Sigmoid colon (tissue), 7 donors: ENCODE data around the gene PTGIS. TPM values are rescaled to one million over a fixed set of nuclear protein-coding genes. Genes with fewer than 3 reads are reported as not detected.

Experiments
- DNase-seq: peaks from one replicate; pipeline ENCODE4 v3.0.0-alpha.2; 2019
- H3K27ac ChIP-seq, 4 donors: fragments of 200-600 bp; sonication (generic); one replicate each; pipeline ENCODE4 v1.5.1; 2016 to 2019; ENCODE audit warnings: mild to moderate bottlenecking in 1 of 4
- H3K27me3 ChIP-seq, 3 donors: fragments of 200-600 bp; sonication (generic); one replicate each; pipeline ENCODE4 v1.5.1; 2019; ENCODE audit warnings: mild to moderate bottlenecking in 1 of 3
- H3K36me3 ChIP-seq, 4 donors: fragments of 200-600 bp; sonication (generic); one replicate each; pipeline ENCODE4 v1.5.1; 2016 to 2019
- H3K4me1 ChIP-seq, 4 donors: fragments of 200-600 bp; sonication (generic); one replicate each; pipeline ENCODE4 v1.5.1; 2017 to 2019
- H3K4me3 ChIP-seq, 4 donors: fragments of 200-600 bp; sonication (generic); one replicate each; pipeline ENCODE4 v1.5.1; 2017 to 2019; ENCODE audit warnings: mild to moderate bottlenecking in 2 of 4, moderate library complexity in 1 of 4
- H3K9me3 ChIP-seq, 4 donors: fragments of 200-600 bp in 3 of 4; sonication (generic) in 3 of 4; one replicate each; pipeline versions ENCODE4 v1.5.1 to v1.6.1; 2013 to 2019
- CTCF ChIP-seq, 4 experiments: fragments of 450-650 bp in 3 of 4; fragments of 200-600 bp in 1 of 4; IDR thresholded peaks; one replicate each; pipeline ENCODE4 v1.5.1; 2016 to 2019; ENCODE audit warnings: antibody characterized with exemption in 4 of 4, mild to moderate bottlenecking in 3 of 4, moderate library complexity in 2 of 4
- EP300 ChIP-seq, 4 donors: sonication (generic); formaldehyde crosslinking; IDR thresholded peaks; one replicate each; pipeline ENCODE4 v1.6.1; 2017; ENCODE audit warnings: antibody characterized with exemption in 4 of 4
- POLR2A ChIP-seq, 2 donors: fragments of 450-650 bp; IDR thresholded peaks; one replicate each; pipeline ENCODE4 v1.6.1; 2016; ENCODE audit warnings: antibody characterized with exemption in 2 of 2, mild to moderate bottlenecking in 2 of 2, moderate library complexity in 2 of 2
- POLR2AphosphoS5 ChIP-seq, 4 donors: sonication (generic); formaldehyde crosslinking; IDR thresholded peaks; one replicate each; pipeline ENCODE4 v1.6.1; 2017; ENCODE audit warnings: antibody characterized with exemption in 4 of 4
- WGBS, 2 donors: extraction: QIAGEN DNeasy Blood & Tissue Kit; methylation state at CpG; one replicate each; pipeline ENCODE4 v1.1.7; 2013; 5-methylcytosine and 5-hydroxymethylcytosine counted together
- intact Hi-C: fragments of 100-400 bp; cut with DNase I; formaldehyde crosslinking; loops from one replicate; pipeline ENCODE4 v1.15.1; 2023
- polyA plus RNA-seq, 3 donors: library from polyadenylated mRNA; stranded (reverse); fragments of 200-250 nt; gene quantifications; one replicate each; pipeline ENCODE4 v1.2.3, GENCODE V29; 2013
- total RNA-seq, 4 donors: library from RNA; depleted of rRNA; stranded (reverse); fragments of >200 nt; gene quantifications; one replicate each; pipeline ENCODE4 v1.1.0, GENCODE V29; 2016
- donor health status: healthy with polysubstance abuse.
- donor health status: Bipolar disorder and iron deficiency.
- donor health status: healthy.

PTGIS gene
- total and polyA plus RNA-seq, 7 donors: 0.46 to 241 (median 55.3) TPM

DNA sequence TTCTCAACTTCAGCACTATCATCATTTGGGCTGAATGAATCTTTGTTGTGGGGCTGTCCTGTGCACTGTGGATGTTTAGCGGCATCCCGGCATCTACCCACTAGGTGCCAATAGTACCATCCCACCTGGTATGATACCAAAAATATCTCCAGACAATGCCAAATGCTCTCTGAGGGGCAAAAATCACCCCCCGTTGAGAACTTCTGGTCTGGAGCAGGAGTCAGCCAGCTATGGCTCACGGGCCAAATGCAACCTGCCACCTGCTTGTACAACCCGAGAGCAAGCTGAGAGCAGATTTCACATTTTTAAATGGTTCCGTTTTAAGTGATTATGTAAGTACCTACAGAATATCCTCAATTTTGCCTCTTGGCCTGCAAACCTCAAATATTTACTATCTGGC lies 112.2 kb downstream of the PTGIS start:
- H3K4me3 ChIP-seq: no peak overlapping the region
- H3K4me1 ChIP-seq: peaks cover 0 to 25% (median 20%) of the 10 kb centered on the region in 4 donors
- intact Hi-C loops: no loop called here
- WGBS, 2 donors: 80 to 86% methylated on average over 6 of the region's 6 CpGs
- TF ChIP-seq POLR2A (IDR thresholded peaks at IDR 0.05) (no peak), CTCF (IDR thresholded peaks at IDR 0.05) (no peak), EP300 (IDR thresholded peaks at IDR 0.05) (no peak), POLR2AphosphoS5 (IDR thresholded peaks at IDR 0.05) (no peak)
- H3K9me3 ChIP-seq: no peaks in the 10 kb centered on the region
- H3K36me3 ChIP-seq: no peaks in the 10 kb centered on the region
- no peak overlapping the region for H3K27ac ChIP-seq
- H3K27me3 ChIP-seq: no peaks in the 10 kb centered on the region
- no peak for DNase-seq

Other genes with a start within 250 kb of the PTGIS start
- 10 to 100 TPM; 11.8 to 20.6 (median 18.8) TPM for gene KCNB1, start 85.5 kb downstream of the PTGIS start, total RNA-seq
- gene KCNB1, start 85.5 kb downstream of the PTGIS start, polyA plus RNA-seq: 1 to 10 TPM in 1 of 3 donors, under 1 TPM in 1, not detected in 1; under 0.01 to 2.5 TPM
- 10 to 100 TPM; 17.4 to 33.4 (median 21.5) TPM for gene B4GALT5, start 145.7 kb upstream of the PTGIS start, total RNA-seq
- 10 to 100 TPM; 17.1 to 46.0 (median 17.4) TPM for gene B4GALT5, start 145.7 kb upstream of the PTGIS start, polyA plus RNA-seq
- gene SLC9A8, start 244.7 kb upstream of the PTGIS start, total RNA-seq: 1 to 10 TPM; 4.9 to 8.7 (median 6.0) TPM
- 10 to 100 TPM in 1 of 3 donors, 1 to 10 TPM in 2; 1.8 to 14.7 (median 2.4) TPM for gene SLC9A8, start 244.7 kb upstream of the PTGIS start, polyA plus RNA-seq